Esophagus (tissue), 2 donors: ENCODE results near the gene TAL1. TPM values are rescaled to one million over a fixed set of nuclear protein-coding genes. Genes with fewer than 3 reads are reported as not detected.
"Not testable (repeated sequence)": the region's sequence is repeated elsewhere in the genome, so short reads cannot be mapped to it uniquely, and the experiment has no call there.

Source experiments
- H3K27ac ChIP-seq, 2 donors: one replicate each; pipeline ENCODE4 v1.5.1; 2013; ENCODE audit warnings: low read depth in 2 of 2, mild to moderate bottlenecking in 2 of 2, inconsistent platforms in 1 of 2, low read length in 1 of 2, moderate library complexity in 1 of 2
- H3K27me3 ChIP-seq, 2 donors: one replicate each; pipeline ENCODE4 v1.6.1; 2013; ENCODE audit warnings: low read length in 2 of 2, control low read depth in 1 of 2, mild to moderate bottlenecking in 1 of 2; ENCODE audit not compliant: insufficient read depth in 2 of 2, control insufficient read depth in 1 of 2
- H3K36me3 ChIP-seq, 2 donors: one replicate each; pipeline ENCODE4 v1.6.1; 2013; ENCODE audit warnings: low read length in 1 of 2; ENCODE audit not compliant: control insufficient read depth in 2 of 2, insufficient read depth in 2 of 2
- H3K4me1 ChIP-seq, 2 donors: one replicate each; pipeline ENCODE4 v1.6.1; 2013; ENCODE audit warnings: low read length in 1 of 2; ENCODE audit not compliant: control insufficient read depth in 2 of 2, insufficient read depth in 2 of 2
- H3K4me3 ChIP-seq, 2 donors: one replicate each; pipeline ENCODE4 v1.5.1; 2013; ENCODE audit warnings: low read length in 2 of 2, mild to moderate bottlenecking in 2 of 2, low read depth in 1 of 2, moderate library complexity in 1 of 2
- H3K9me3 ChIP-seq, 2 donors: one replicate each; pipeline ENCODE4 v1.6.1; 2013; ENCODE audit warnings: mild to moderate bottlenecking in 2 of 2, low read depth in 1 of 2, low read length in 1 of 2, moderate library complexity in 1 of 2; ENCODE audit not compliant: control insufficient read depth in 2 of 2, insufficient read depth in 1 of 2
- WGBS, 2 donors: extraction: QIAGEN DNeasy Blood & Tissue Kit; methylation state at CpG; one replicate each; pipeline ENCODE4 v1.1.7; 2013; 5-methylcytosine and 5-hydroxymethylcytosine counted together
- polyA plus RNA-seq, 2 donors: library from polyadenylated mRNA; stranded (reverse); fragments of 200-250 nt; gene quantifications; one replicate each; pipeline ENCODE4 v1.2.3, GENCODE V29; 2013
- donor health status: healthy with polysubstance abuse.
- donor health status: Bipolar disorder and iron deficiency.

TAL1 gene
- polyA plus RNA-seq, result 1 to 10 TPM in 1 of 2 donors, under 1 TPM in 1; 0.82 to 1.1 TPM

DNA sequence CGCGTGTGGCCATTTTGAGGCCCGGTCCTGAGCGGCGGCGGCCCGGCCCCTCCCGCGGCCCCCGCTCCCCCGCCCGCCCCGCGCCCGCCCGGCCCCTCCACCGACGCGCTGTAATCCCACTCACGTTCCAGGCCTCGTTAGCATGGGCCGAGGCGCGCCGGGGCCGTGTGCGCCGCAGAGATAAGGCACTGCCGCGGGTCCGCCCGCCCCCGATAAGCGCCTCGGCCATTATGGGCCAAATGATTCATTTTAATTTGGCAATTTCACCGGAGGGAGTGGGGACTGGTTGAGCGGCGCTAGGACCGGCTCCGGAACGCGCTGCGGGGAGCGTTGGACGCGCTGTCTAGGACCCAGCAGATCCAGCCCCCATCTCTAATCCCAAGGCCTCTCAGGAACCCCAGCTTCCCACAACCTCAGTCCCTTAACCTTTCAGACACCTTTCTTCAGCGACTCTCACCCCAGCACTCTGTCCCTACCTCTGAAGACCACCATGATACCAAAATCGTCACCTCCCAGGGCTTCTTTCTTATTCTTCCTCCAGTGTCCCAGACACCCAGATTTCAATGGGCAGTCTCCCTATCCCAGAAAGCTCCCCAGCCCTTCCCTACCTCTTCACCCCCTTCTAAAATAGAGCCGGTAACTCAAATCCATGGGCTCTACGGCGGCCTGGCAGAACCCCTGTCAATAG is at the start of gene TAL1:
TAL1 (minus strand) TSS at position 39 of the 688 bp plus-strand sequence. CDS start 6,337 bp downstream, outside the sequence.
- peaks cover 0 to 2% of the 10 kb centered on the region in 2 donors for H3K9me3 ChIP-seq
- peak within 1 kb of the TSS; percentile 14 to 70 for H3K27ac ChIP-seq
- H3K27me3 ChIP-seq, result peaks cover 3 to 24% of the 10 kb centered on the region in 2 donors
- peaks cover 0 to 6% of the 10 kb centered on the region in 2 donors for H3K4me1 ChIP-seq
- H3K36me3 ChIP-seq, result no peaks in the 10 kb centered on the region
- 8 to 11% methylated on average over 33 to 51 of the region's 51 CpGs for WGBS, 2 donors
- peak within 1 kb of the TSS; percentile 35 to 41 for H3K4me3 ChIP-seq

DNA sequence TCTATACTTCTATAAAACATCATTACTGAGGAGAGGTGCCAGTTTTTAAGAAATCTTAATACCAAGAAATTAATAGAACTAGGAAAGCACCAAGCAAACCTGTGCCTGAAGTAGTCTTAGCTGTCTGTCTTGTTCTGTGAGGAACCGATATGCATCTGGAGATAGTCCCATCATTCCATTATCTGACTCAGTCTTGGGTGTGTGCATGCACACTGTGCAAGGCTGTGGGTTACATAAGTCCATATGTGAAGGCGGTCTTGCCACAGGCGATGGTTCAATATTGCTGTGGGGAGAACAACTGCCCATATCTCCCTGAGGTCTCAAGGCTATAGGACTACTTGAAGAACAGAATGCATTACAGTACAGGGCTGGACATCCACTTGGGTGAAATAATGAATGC is 48.1 kb upstream of the TAL1 start:
- H3K4me1 ChIP-seq, result no peaks in the 10 kb centered on the region
- 88 to 93% methylated on average over 3 of the region's 3 CpGs for WGBS, 2 donors
- H3K9me3 ChIP-seq, result no peaks in the 10 kb centered on the region
- no peak overlapping the region for H3K4me3 ChIP-seq
- H3K36me3 ChIP-seq, result peaks cover 0 to 3% of the 10 kb centered on the region in 2 donors
- H3K27ac ChIP-seq, result no peak overlapping the region
- no peaks in the 10 kb centered on the region for H3K27me3 ChIP-seq

DNA sequence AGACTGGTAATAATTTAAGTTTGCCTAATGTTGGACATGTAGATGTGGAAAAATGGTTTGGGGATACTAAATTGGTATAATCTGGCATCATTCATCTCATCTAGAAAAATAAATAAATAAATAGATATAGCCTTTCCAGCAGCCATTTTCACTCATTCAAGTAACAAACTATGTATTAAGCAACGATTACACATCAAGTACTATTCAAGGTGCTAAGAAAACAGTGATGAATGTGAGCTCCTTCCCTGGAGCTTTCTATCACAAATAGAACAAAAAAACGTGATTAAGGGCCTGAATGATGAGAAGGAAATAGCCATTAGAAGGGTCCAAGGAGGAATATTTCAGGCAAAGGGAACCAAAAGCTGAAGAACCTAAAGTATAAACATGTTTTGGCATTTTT is 44.8 kb upstream of the TAL1 start:
- peaks cover 0 to 3% of the 10 kb centered on the region in 2 donors for H3K36me3 ChIP-seq
- H3K27ac ChIP-seq, result no peak overlapping the region
- no peaks in the 10 kb centered on the region for H3K27me3 ChIP-seq
- H3K4me1 ChIP-seq, result no peaks in the 10 kb centered on the region
- 90 to 95% methylated on average over 2 of the region's 2 CpGs for WGBS, 2 donors
- H3K4me3 ChIP-seq, result no peak overlapping the region
- H3K9me3 ChIP-seq, result no peaks in the 10 kb centered on the region

DNA sequence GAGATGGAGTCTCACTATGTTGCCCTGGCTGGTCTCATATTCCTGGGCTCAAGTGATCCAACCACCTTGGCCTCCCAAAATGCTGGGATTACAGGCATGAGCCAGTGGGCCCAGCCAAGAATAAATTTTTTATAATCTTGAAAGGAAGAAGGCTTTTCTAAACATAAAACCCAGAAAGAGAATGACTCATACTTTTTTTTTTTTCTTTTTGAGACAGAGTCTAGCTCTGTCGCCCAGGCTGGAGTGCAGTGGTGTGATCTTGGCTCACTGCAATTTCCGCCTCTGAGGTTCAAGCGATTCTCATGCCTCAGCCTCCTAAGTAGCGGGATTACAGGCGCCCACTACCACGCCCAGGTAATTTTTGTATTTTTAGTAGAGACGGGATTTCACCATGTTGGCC is 43.8 kb upstream of the TAL1 start:
- not testable (repeated sequence) for H3K4me3 ChIP-seq, H3K9me3 ChIP-seq, H3K27me3 ChIP-seq, H3K4me1 ChIP-seq, H3K36me3 ChIP-seq, H3K27ac ChIP-seq
- WGBS, 2 donors, result 95 to 96% methylated on average over 7 of the region's 7 CpGs

DNA sequence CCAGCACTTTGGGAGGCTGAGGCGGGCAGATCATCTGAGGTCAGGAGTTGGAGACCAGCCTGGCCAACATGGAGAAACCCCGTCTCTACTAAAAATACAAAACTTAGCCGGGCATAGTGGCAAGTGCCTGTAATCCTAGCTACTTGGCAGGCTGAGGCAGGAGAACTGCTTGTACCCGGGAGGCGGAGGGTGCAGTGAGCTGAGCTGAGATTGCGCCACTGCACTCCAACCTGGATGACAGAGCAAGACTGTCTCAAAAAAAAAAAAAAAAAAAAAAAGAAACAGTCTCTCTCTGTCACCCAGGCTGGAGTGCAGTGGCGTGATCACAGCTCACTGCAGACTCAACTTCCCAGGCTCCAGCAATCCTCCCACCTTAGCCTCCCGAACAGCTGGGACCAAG is 33.5 kb upstream of the TAL1 start:
- H3K4me1 ChIP-seq, H3K4me3 ChIP-seq, H3K36me3 ChIP-seq, H3K27ac ChIP-seq, H3K27me3 ChIP-seq, H3K9me3 ChIP-seq: not testable (repeated sequence)
- 89 to 93% methylated on average over 8 of the region's 8 CpGs for WGBS, 2 donors

DNA sequence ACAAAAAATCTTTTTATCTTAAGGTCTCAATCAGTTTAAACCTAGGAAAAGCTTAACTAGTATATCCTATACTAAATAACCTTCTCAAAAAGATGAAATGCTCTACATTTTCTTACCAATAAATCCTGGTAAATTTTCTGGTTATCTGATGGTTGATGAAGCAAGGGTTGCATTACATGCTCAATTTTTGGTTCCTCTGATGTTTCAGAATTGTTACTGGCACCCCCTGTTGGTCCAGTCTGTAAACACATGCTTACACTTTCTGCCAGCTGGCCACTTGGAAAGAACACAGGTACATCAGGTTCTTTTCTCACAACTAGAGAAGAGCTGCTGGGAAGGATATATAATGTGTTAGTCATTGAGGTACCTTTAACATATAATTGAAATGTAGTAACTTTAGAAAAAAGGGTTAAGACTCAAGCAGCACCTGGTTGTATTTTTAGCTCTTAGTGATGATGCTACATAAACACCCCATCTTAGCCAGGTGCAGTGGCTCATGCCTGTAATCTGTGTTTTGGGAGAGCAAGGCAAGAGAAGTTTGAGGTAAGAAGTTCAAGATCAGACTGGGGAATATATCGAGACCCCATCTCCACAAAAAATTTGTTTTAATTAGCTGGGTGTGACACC is 30.9 kb upstream of the TAL1 start:
- no peak overlapping the region for H3K27ac ChIP-seq
- H3K4me1 ChIP-seq, result no peaks in the 10 kb centered on the region
- 98 to 100% methylated on average over 1 of the region's 1 CpG for whole genome bisulfite sequencing, 2 donors
- H3K9me3 ChIP-seq, result no peaks in the 10 kb centered on the region
- H3K4me3 ChIP-seq, result no peak overlapping the region
- no peaks in the 10 kb centered on the region for H3K36me3 ChIP-seq
- no peaks in the 10 kb centered on the region for H3K27me3 ChIP-seq

DNA sequence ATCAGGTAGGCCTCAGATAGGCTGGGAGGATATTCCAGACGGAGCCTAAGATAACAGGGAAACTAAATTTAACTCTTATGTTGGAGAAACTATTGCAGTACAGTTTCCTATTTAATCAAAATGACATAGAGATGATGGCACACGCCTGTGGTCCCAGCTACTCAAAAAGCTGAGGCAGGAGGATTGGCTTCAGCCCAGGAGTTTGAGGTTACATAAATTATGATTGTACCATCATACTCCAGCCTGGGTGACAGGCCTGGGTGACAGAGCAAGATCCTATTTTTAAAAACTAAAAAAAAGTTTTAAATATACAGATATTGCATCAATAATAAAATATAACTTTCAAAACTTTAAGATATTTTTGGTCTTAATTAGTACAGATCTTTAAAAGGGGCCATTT is 25.2 kb upstream of the TAL1 start:
- H3K27me3 ChIP-seq, result no peaks in the 10 kb centered on the region
- WGBS, 2 donors, result 72 to 73% methylated on average over 2 of the region's 2 CpGs
- no peaks in the 10 kb centered on the region for H3K4me1 ChIP-seq
- no peak overlapping the region for H3K27ac ChIP-seq
- no peaks in the 10 kb centered on the region for H3K9me3 ChIP-seq
- H3K4me3 ChIP-seq, result no peak overlapping the region
- no peaks in the 10 kb centered on the region for H3K36me3 ChIP-seq

DNA sequence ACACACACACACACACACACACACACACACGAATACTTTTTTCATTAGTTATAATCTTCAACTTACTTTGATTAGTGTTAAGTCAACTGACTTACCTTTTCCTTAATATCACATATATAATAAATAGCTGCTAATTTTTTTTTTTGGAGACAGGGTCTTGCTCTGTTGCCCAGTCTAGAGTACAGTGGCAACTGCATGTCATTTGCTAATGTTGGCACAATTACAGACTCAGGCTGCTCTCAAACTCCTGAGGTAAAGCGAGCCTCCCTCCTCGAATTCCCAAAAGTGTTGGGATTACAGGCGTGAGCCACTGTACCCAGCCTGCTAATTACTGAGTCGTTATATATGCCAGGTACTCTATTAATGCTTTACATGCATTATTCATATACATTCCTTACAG is 20.8 kb upstream of the TAL1 start:
- H3K4me3 ChIP-seq, result no peak overlapping the region
- no peaks in the 10 kb centered on the region for H3K4me1 ChIP-seq
- H3K9me3 ChIP-seq, result no peaks in the 10 kb centered on the region
- no peak overlapping the region for H3K27ac ChIP-seq
- no peaks in the 10 kb centered on the region for H3K36me3 ChIP-seq
- 94 to 97% methylated on average over 5 of the region's 5 CpGs for WGBS, 2 donors
- no peaks in the 10 kb centered on the region for H3K27me3 ChIP-seq

DNA sequence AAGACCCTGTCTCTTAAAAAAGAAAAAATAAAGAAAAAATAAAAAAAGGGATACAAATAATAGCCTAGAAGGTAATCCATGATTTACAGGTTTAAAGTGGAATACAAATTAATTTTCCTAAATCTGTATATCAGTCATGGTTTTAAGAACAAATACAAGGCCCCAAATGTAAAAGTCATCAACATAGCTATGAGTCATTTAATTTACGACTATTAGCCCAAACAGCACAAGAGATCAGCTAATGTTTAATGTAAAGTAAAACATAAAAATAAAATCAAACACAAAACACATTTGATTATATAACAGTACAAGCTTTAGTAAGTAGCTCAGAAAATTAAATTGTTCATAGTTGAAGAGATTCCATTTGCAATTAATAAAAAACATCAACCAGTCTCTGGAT is 20.3 kb upstream of the TAL1 start:
- Histone ChIP-seq H3K9me3 (no peaks in the 10 kb centered on the region), H3K27ac (no peak overlapping the region), H3K4me3 (no peak overlapping the region), H3K36me3 (no peaks in the 10 kb centered on the region), H3K27me3 (no peaks in the 10 kb centered on the region), H3K4me1 (no peaks in the 10 kb centered on the region)
- 88% methylated on average over 1 of the region's 1 CpG for WGBS, 2 donors

DNA sequence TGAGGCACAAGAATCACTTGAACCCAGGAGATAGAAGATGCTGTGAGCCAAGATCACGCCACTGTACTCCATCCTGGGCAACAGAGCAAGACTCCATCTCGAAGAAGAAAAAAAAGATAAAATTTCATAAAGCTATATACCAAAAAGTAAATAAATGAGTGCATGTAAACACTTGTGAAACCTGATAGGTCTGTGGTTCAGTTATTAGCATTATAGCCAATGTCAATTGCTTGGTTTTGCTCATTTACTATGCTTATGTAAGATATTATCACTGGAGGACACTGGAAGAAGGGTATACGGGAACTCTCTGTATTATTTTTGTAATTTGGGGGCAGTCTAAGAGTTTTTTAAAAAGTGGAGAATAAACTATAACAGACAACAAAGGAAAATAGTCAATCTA is 17.7 kb upstream of the TAL1 start:
- H3K27ac ChIP-seq, result no peak overlapping the region
- no peaks in the 10 kb centered on the region for H3K27me3 ChIP-seq
- no peaks in the 10 kb centered on the region for H3K4me1 ChIP-seq
- H3K4me3 ChIP-seq, result no peak overlapping the region
- H3K36me3 ChIP-seq, result no peaks in the 10 kb centered on the region
- no peaks in the 10 kb centered on the region for H3K9me3 ChIP-seq
- WGBS, 2 donors, result 92 to 95% methylated on average over 3 of the region's 3 CpGs
